CD4-positive, alpha-beta T cell treated with Interleukin-1 beta for 1 hour (primary cell): Measurements from ENCODE around the gene DEGS2.

Source experiments
- DNase-seq, 2 donors: peaks; one replicate each; pipeline ENCODE4 v3.0.0-alpha.2; 2020 to 2022

DEGS2 gene

GRCh38 chr14:100109594-100109955, 49.9 kb downstream of the DEGS2 start:
- no peak for DNase-seq

- DNase-seq: no peak
These were observed 50.4 kb downstream of the DEGS2 start for GRCh38 chr14:100108840-100109593.

- peak; percentile 83 to 86 for DNase-seq
These were observed 51.2 kb downstream of the DEGS2 start for GRCh38 chr14:100108042-100108825.

GRCh38 chr14:100107236-100107635, 52.2 kb downstream of the DEGS2 start:
- DNase-seq: no peak

- peak; percentile 60 to 70 for DNase-seq
These were observed 53.0 kb downstream of the DEGS2 start for GRCh38 chr14:100106250-100107112.

- peak in 1 of 2 donors; percentile 9 for DNase-seq
These were observed 53.9 kb downstream of the DEGS2 start for GRCh38 chr14:100105357-100106169.

GRCh38 chr14:100104523-100105300, 54.7 kb downstream of the DEGS2 start:
- DNase-seq: no peak

GRCh38 chr14:100104006-100104352, 55.5 kb downstream of the DEGS2 start:
- no peak for DNase-seq

GRCh38 chr14:100103250-100104005, 56.0 kb downstream of the DEGS2 start:
- DNase-seq: no peak

GRCh38 chr14:100102156-100102785, 57.2 kb downstream of the DEGS2 start:
- no peak for DNase-seq

GRCh38 chr14:100100032-100100703, 59.3 kb downstream of the DEGS2 start:
- no peak for DNase-seq

- no peak for DNase-seq
These were observed 61.3 kb downstream of the DEGS2 start for GRCh38 chr14:100098171-100098570.

GRCh38 chr14:100096656-100097055, 62.8 kb downstream of the DEGS2 start:
- DNase-seq: no peak
